GM18526 (cell line): Measurements from ENCODE around the gene PRRT2.
A peak's percentile ranks its signal among the peaks of the same experiment; 100 is the strongest.

Experiments
- POLR2A ChIP-seq: IDR thresholded peaks from 3 replicates; pipeline ENCODE4 v1.6.1; 2011; ENCODE audit not compliant: insufficient read length; ENCODE audit errors: extremely low read depth

Gene PRRT2

DNA sequence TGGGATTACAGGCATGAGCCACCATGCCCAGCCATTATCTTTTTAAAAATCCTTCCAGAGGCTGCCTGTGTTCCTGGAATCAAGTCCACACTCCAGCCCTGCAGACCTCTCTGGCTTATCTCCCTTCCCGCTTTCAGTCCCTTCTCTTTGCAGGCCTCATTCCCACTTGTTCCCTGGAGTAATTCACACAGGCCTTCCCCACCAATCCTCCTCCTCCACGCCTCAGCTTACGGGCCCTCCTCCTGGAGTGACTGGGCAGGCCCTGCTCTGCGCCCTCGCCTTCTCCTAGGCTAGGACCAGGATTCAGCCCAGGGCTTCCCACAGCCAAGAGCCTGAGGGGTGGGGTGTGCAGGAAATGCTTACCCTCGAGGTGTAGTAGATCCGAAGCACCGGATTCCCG is 48.2 kb downstream of the PRRT2 start:
- no peak for TF ChIP-seq POLR2A

DNA sequence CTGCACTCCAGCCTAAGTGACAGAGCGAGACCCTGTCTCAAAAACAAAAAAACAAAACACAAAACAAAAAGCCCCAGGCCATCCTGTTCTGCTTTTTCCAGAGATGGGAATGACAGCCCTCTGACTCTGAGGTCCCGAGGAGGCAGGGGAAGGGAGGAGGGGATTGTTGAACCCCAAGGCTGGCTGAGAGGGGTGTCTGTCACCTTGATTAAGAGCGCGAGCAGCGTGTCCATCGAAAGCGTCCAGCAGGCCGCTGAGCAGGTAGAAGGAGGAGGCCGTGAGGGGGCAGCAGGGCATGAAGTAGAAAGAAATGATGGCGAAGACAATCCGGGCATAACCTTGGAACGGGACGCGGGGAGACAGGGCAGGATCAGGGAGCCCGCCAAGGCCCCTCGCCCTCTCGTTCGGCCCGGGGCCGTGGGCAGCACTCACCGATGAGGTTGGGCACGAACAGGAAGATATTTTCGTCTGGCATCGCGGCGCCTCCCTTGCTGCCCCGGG is 50.4 kb downstream of the PRRT2 start:
- TF ChIP-seq POLR2A: no peak

DNA sequence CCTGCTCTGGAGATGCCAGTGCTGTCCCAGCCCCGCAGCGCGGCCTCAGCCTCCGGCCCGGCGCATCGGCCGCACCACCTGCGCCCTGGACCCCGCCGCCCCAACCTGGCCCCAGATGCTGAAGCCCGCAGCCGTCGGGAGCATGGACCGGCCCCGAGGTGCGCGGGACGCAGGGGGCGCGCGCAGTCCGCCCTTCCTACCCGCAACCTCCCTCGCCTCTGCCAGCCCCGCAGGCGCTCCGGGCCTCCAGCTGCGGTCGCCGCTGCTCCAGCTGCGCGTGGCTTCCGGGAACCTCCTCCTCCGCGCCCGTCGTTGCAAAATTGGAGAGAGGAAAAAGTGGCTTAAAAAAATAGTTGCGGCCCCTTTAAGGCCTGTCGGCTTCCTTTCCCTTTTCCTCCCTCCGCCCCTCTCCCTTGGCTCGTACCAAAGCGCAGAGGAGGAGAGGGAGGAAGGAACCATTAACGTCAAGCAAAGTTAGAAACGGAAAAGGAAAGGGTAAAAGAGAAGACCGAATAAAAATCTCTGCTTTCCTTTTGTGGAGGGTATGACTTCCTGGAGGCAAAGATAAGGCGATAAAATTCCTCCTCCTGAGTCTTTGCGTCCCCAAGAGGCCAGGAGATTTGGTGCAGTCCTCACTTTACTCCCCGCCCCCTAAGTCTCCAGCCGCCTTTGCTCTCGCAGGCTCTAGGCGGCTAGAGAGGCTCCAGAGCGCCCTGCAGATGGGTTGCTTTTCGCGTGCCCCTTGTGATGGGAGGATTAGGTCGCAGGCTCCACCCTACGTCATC is 51.1 kb downstream of the PRRT2 start, which contains the start of gene CDIPT:
Gene CDIPT (minus strand): TSS at position 343 of the 785 bp plus-strand sequence. CDS start 369 bp downstream, outside the sequence.
- TF ChIP-seq POLR2A: peak; percentile 57

DNA sequence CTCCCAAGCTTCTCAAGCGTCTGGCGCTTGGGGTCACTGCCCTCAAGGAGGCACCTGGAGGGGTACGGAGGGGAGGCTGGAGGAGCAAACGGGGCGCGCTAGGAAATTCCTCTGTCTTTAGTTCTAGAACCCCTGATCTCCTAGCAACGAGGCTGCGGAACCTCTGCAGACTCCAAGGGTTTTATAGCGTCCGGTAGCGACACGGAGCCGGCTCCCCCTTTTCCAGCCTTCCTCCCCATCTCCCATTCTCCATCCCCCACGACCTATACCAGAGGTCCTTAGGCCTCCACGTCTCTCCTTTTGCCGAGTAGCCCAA is 51.6 kb downstream of the PRRT2 start:
- no peak for TF ChIP-seq POLR2A

DNA sequence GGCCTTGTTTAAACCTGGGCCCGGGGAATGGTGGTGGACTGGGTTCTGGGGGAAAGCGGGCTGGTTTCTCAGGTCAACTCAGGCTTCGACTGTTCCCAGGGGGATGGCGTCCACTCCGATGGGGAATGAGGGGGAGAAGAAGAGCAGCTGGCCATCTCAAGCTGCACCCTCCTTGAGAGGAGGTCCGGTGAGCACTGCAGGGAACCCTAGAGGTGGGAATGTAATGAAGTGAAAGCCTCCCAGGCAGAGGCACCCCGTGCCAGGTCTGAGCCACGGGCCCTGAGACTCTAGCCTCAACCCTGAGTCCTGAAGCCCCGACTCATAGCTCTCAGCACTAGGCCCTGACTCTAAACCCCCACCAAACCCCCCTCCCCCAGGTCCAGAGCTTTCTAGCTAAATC is 52.2 kb downstream of the PRRT2 start:
- no peak for TF ChIP-seq POLR2A
